ENCODE data around the gene USP32. TPM values are rescaled to one million over a fixed set of nuclear protein-coding genes. Genes with fewer than 3 reads are reported as not detected.

USP32 gene
- total and polyA plus RNA-seq, 2 of the 8 experiments (the other 6 are each of a cell fraction or from before 2014, with no cell fraction given): 29.6 to 112 TPM

- Histone ChIP-seq H3K79me1 (ENCODE audit: low read depth, low read length) (no peaks in the 10 kb centered on the region), H2BK12ac (ENCODE audit: low read depth, low read length) (no peak overlapping the region), H2AK5ac (ENCODE audit: low read depth, low read length) (no peak overlapping the region), H3K27ac (ENCODE audit: low read depth, low read length) (no peak overlapping the region), H3K4me1 (replicated peaks in 1 of 4; ENCODE audit: control insufficient read depth in 3 of 4, insufficient read depth in 4 of 4, low read length in 3 of 4) (no peaks in the 10 kb centered on the region), H3K18ac (ENCODE audit: extremely low read depth, low read length) (no peak overlapping the region), H4K91ac (replicated peaks; ENCODE audit: insufficient read length, low read length) (no peak overlapping the region), H3K4me2 (ENCODE audit: insufficient read depth in 1 of 2, low read depth in 2 of 2, low read length in 2 of 2) (no peak overlapping the region), H3K79me2 (ENCODE audit: control insufficient read depth in 1 of 2, insufficient read depth in 2 of 2, low read length in 2 of 2) (peaks cover 0 to 20% of the 10 kb centered on the region in 2 experiments; a peak in 2 of 4 replicates), H3K56ac (replicated peaks; ENCODE audit: insufficient read length, low read depth, low read length) (no peak overlapping the region), H3K36me3 (ENCODE audit: control insufficient read depth in 2 of 4, insufficient read depth in 4 of 4, low read length in 3 of 4) (peaks cover 0 to 15% (median 5%) of the 10 kb centered on the region in 4 experiments; a peak in 3 of 8 replicates), H2BK120ac (replicated peaks; ENCODE audit: low read depth, low read length) (no peak overlapping the region), H2BK20ac (ENCODE audit: low read length) (no peak overlapping the region), H3K9me3 (ENCODE audit: insufficient read depth in 2 of 2, low read depth in 1 of 2, low read length in 1 of 2) (no peaks in the 10 kb centered on the region), H3K9ac (replicated peaks in 1 of 4; ENCODE audit: extremely low read depth in 1 of 4, low read depth in 3 of 4, low read length in 3 of 4) (no peak overlapping the region), H3K23me2 (ENCODE audit: low read depth, low read length) (no peaks in the 10 kb centered on the region; the same call in 1 of the 2 replicates), H3K4me3 (ENCODE audit: extremely low read depth in 1 of 4, insufficient read depth in 2 of 4, low read depth in 3 of 4, low read length in 4 of 4) (no peak overlapping the region), H3K23ac (ENCODE audit: insufficient read length) (no peak overlapping the region), H4K20me1 (replicated peaks in 1 of 2; ENCODE audit: control insufficient read depth in 1 of 2, insufficient read depth in 2 of 2, low read length in 2 of 2) (peaks cover 0 to 3% of the 10 kb centered on the region in 2 experiments), H4K8ac (ENCODE audit: extremely low read depth, insufficient read depth, low read length) (no peak overlapping the region), H3K4ac (replicated peaks; ENCODE audit: insufficient read length, low read depth, low read length) (no peak overlapping the region), H2AFZ (ENCODE audit: low read length) (no peak overlapping the region), H3K14ac (ENCODE audit: insufficient read length) (no peak overlapping the region), H4K5ac (ENCODE audit: insufficient read length, low read depth, low read length) (no peak overlapping the region), H2BK5ac (ENCODE audit: low read depth, low read length) (no peak overlapping the region), H3K27me3 (replicated peaks in 1 of 4; ENCODE audit: control insufficient read depth in 3 of 4, extremely low read depth in 1 of 4, insufficient read depth in 3 of 4, low read length in 3 of 4) (no peaks in the 10 kb centered on the region), H2BK15ac (ENCODE audit: low read length) (no peak overlapping the region)
- WGBS, 2 experiments (ENCODE audit: extremely low coverage in 1 of 2, insufficient coverage in 1 of 2, insufficient read length in 1 of 2, insufficient replicate concordance in 2 of 2, low coverage in 1 of 2, low lambda C conversion rate in 2 of 2, missing lambda C conversion rate in 1 of 2): 85% methylated on average over 1 of the region's 1 CpG; no CpG with 5 or more reads in 1 of the 2 experiments
- DNase-seq (ENCODE audit: low read depth in 1 of 2, low spot score in 2 of 2): no peak
- CTCF ChIA-PET (ENCODE audit: partially characterized antibody): no interaction called here
- POLR2A ChIA-PET (ENCODE audit: partially characterized antibody): no interaction called here
- no peak for FAIRE-seq
- TF ChIP-seq TCF12 (IDR thresholded peaks at IDR 0.05; ENCODE audit: low read depth, low read length): no peak
- TF ChIP-seq RFX5 (IDR thresholded peaks at IDR 0.05; ENCODE audit: borderline replicate concordance, low read depth, low read length): no peak
- TF ChIP-seq MAFK (IDR thresholded peaks at IDR 0.05; ENCODE audit: low read depth, low read length): no peak
- TF ChIP-seq POU5F1 (IDR thresholded peaks at IDR 0.05; ENCODE audit: low read depth, low read length): no peak
- no peak for TF ChIP-seq SP4 (IDR thresholded peaks at IDR 0.05; ENCODE audit: low read length)
- TF ChIP-seq KDM1A (IDR thresholded peaks at IDR 0.05; ENCODE audit: borderline replicate concordance, low read length): no peak
- TF ChIP-seq POLR2A (IDR thresholded peaks at IDR 0.05; ENCODE audit: control extremely low read depth in 1 of 2, low read depth in 2 of 2, low read length in 2 of 2): no peak
- no peak for TF ChIP-seq RAD21 (IDR thresholded peaks at IDR 0.05 in 1 of 2, conservative IDR thresholded peaks at IDR 0.05 in 1 of 2; ENCODE audit: low read depth in 2 of 2, low read length in 2 of 2)
- TF ChIP-seq SUZ12 (IDR thresholded peaks at IDR 0.05; ENCODE audit: low read length): no peak
- no peak for TF ChIP-seq SIRT6 (IDR thresholded peaks at IDR 0.05; ENCODE audit: low read length)
- TF ChIP-seq CBX5 (IDR thresholded peaks at IDR 0.05; ENCODE audit: low read depth, low read length): no peak
- no peak for TF ChIP-seq KDM4A (IDR thresholded peaks at IDR 0.05; ENCODE audit: low read depth, low read length, severe bottlenecking)
- TF ChIP-seq ATF3 (IDR thresholded peaks at IDR 0.05; ENCODE audit: insufficient read depth, low read depth, low read length): no peak
- TF ChIP-seq POLR2AphosphoS5 (IDR thresholded peaks at IDR 0.05; ENCODE audit: low read depth, low read length): no peak
- no peak for TF ChIP-seq BRCA1 (IDR thresholded peaks at IDR 0.05; ENCODE audit: low read depth, low read length)
Observed at GRCh38 chr17:60292697-60293096, 99.2 kb downstream of the USP32 start.
